HL-60/S4 treated with retinoic acid at 250 ng/mL for 4 days and 3 days (cell line): ENCODE data around the gene LMTK3.

Experiments used
- in situ Hi-C: fragments of 300-500 bp; cut with MboI; formaldehyde crosslinking; loops from 2 replicates; pipeline ENCODE4 v1.7.0; 2022; ENCODE audit warnings: low sequenced_read_pairs

Gene LMTK3

DNA sequence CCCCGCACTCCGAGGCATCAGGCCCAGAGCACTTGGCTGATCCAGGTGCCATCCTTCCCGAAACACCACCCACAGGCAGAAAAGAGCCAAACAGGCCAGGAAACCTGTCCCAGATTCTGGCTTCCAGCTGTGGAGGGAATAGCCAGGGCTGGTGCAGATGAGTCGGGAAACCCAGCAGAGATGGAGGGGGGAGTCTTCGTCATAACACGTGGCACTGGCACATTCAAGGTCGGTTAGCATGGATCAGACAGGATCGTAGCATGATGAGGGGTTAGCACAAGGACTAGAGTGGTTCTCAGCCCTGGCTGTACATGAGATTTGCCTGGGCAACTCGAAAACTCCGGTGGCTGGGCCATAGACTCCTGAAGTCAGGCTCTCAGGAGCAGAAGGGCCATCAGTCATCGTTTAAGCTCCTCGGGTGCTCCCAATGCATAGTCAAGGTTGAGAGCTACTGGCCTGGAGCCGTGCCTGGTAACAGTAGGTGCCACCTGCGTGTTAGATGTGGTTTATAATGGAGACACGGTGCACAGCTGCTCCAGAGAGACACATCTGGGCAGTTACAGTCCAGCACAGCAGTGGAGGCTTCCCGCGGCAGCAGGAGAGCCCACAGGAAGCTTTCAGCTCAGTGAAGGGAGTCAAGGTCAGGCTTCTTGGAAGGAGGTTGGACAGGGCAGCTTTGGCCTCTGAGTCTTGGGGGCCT, 36.1 kb downstream of the LMTK3 start:
- in situ Hi-C loops: no loop called here

DNA sequence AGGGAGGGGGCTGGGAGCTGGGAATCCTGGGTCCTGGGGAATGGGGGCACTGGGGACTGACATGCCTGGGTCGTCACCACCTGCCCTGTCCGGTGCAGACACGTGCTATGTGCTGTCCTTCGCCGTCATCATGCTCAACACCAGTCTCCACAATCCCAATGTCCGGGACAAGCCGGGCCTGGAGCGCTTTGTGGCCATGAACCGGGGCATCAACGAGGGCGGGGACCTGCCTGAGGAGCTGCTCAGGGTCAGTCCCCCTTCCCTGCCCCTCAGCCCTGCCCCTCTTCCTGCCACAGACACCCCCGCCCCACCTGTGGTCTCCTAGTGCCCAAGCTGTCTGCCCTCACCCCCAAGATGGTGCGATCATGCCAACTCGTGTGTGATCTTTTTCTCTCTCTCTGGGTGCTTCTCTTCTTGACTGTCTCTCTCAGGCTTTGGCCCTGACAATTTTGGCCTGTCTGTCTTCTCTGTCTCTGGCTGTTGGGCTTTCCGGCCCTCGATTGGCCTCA, 37.5 kb downstream of the LMTK3 start:
- in situ Hi-C loops: no loop called here

GRCh38 chr19:48473161-48473966, 38.3 kb downstream of the LMTK3 start:
- in situ Hi-C loops: no loop called here

GRCh38 chr19:48471836-48472235, 39.8 kb downstream of the LMTK3 start:
- in situ Hi-C loops: no loop called here

DNA sequence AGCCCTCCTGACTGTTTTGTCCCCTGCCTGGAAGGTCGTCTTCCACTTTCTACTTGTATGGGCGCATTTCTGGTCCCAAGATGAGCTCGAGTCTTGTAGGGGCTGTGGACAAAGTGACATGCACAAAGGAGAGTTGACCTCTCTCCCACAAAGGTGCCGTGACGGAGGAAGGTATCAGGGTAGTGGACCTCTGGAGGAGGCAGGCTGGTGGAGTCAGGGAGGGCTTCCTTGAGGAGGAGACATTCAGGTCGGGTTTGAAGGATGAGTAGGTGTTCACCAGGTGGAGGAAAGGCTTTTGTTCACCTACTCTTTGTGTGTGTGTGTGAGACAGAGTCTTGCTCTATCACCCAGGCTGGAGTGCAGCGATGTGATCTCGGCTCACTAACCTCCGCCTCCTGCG, 40.8 kb downstream of the LMTK3 start:
- in situ Hi-C loops: no loop called here

- in situ Hi-C loops: no loop called here
Observed at GRCh38 chr19:48469934-48470680, 41.5 kb downstream of the LMTK3 start.

- in situ Hi-C loops: no loop called here
Observed at GRCh38 chr19:48469289-48469881, 42.2 kb downstream of the LMTK3 start, which contains the start of gene CYTH2. Gene CYTH2 (plus strand): TSS chr19:48469369. CDS start chr19:48469508, 139 bp downstream.

DNA sequence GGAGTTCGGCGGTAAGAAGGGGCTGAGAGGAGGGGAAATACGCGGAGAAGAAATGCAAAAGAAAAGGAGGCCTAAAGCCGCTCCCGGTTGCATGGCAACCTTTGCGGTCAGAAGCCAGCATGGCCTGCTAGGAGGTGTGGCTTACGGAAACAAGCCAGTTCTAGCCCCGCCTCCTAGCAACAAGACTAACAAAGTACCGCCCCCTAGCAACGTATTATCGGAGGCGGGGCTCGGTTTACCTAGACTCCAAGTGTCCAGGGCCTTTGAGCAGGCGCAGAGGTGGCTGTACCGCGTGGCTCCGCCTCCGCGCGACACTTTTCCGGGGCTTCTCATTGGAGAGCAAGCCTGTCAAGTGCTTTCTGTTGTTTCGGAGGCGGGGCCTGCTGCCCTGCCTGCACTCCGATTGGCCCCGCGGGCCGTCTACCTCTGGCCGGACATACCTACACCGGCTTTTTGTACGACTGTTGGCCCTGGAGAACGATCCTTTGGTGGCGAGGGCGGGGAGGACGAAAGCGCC, 42.8 kb downstream of the LMTK3 start:
- in situ Hi-C loops: no loop called here

DNA sequence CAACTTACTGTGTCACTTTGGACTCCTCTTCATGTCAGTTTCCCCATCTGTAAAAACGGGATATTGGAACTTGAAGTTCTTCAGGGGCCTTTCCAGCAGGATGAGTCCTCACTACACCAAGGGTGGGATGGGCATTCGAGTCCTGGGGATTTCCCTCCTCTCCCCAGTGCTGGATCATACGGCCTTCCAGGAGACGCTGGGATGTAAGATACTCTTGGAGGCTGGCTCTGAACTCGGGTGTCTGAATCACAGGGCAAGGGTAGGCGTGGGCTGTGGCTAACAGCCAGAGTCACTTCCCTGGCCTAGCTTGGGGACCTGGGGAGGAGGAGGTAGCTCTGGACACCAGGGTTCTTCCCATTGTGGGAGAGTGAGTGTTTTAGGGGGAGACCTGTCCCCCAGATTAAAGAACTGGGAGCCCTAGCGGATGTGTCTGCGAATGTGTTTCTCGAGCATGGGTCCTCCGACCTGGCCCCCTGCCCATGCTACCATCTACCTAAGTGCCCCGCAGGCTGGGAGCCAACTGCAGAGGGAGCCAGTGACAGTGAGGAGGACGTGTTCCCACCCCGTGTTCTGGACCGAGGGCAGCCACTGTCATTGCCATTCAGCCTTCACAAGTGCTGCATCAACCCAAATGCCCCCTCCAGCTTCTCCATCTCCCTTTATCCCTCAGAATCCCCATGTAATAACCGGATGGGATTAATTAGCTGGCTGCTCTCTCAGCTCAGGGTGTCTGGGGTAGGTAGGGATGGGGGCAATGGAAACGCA, 44.9 kb downstream of the LMTK3 start:
- in situ Hi-C loops: no loop called here

- in situ Hi-C loops: no loop called here
Observed at GRCh38 chr19:48465215-48465614, 46.4 kb downstream of the LMTK3 start.

DNA sequence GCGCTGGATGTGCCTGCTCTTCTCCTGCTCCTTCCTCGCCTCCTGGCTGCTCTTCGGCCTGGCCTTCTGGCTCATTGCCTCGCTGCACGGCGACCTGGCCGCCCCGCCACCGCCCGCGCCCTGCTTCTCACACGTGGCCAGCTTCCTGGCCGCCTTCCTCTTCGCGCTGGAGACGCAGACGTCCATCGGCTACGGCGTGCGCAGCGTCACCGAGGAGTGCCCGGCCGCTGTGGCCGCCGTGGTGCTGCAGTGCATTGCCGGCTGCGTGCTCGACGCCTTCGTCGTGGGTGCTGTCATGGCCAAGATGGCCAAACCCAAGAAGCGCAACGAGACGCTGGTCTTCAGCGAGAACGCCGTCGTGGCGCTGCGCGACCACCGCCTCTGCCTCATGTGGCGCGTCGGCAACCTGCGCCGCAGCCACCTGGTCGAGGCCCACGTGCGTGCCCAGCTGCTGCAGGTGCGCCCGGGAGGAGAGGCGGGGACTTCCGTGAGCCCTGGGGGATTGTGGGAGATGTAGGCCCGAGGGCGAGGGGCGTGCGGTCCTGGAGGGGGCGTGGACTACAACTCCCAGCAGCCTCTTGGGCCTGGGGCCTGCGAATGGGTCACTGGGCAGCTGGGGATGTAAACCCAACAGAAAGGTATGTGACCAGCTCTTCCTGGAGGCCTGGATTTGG, 49.5 kb downstream of the LMTK3 start:
- in situ Hi-C loops: no loop called here

DNA sequence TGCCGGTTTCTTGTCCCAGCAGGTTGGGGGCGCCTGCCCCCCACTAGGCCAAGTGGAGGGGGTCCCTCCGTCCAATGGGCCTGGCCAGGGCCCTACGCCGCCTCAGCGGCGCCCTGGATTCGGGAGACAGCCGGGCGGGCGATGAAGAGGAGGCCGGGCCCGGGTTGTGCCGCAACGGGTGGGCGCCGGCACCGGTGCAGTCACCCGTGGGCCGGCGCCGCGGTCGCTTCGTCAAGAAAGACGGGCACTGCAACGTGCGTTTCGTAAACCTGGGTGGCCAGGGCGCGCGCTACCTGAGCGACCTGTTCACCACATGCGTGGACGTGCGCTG, 50.0 kb downstream of the LMTK3 start:
- in situ Hi-C loops: no loop called here

- in situ Hi-C loops: no loop called here
Observed at GRCh38 chr19:48458016-48458415, 53.6 kb downstream of the LMTK3 start.

DNA sequence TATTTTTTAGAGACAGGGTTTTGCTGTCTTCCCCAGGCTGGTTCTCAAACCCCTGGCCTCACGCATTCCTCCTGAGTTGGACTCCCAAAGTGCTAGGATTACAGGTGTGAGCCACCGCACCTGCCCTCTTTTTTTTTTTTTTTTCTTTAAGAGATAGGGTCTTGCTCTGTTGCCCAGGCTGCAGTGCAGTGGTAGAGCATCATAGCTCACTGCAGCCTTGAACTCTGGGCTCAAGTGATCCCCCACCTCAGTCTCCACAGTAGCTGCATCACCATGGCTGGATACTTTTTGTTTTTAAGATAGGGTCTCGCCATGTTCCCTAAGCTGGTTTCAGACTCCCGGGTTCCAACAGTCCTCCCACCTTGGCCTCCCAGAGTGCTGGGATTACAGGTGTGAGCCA, 54.8 kb downstream of the LMTK3 start:
- in situ Hi-C loops: no loop called here

- in situ Hi-C loops: no loop called here
Observed at GRCh38 chr19:48455908-48456562, 55.6 kb downstream of the LMTK3 start.

GRCh38 chr19:48455171-48455907, 56.3 kb downstream of the LMTK3 start, which contains the start of gene KCNJ14:
Gene KCNJ14 (plus strand): TSS chr19:48455574. CDS start chr19:48461725, 6,151 bp downstream.
- in situ Hi-C loops: no loop called here

GRCh38 chr19:48454150-48454730, 57.4 kb downstream of the LMTK3 start:
- in situ Hi-C loops: no loop called here
